GM12892 (cell line): ENCODE data around the gene SMAP2.

Experiments
- DNase-seq: peaks from one replicate; pipeline ENCODE4 v3.0.0; 2011; ENCODE audit not compliant: insufficient read length
- FAIRE-seq: peaks from 2 replicates; lab custom pipeline; 2011; peaks lifted over from hg19 to GRCh38; lab: Jason Lieb, UNC
- POLR2A ChIP-seq: IDR thresholded peaks from 2 replicates; pipeline ENCODE4 v1.6.1; 2011; ENCODE audit warnings: low read depth, low read length, control low read depth
- POLR2AphosphoS5 ChIP-seq: IDR thresholded peaks from 2 replicates; pipeline ENCODE4 v1.6.1; 2011; ENCODE audit warnings: low read depth, low read length, control low read depth
- TAF1 ChIP-seq: IDR thresholded peaks from 2 replicates; pipeline ENCODE4 v1.6.1; 2011; ENCODE audit warnings: low read depth, mild to moderate bottlenecking, control low read depth, low read length, borderline replicate concordance

Gene SMAP2

DNA sequence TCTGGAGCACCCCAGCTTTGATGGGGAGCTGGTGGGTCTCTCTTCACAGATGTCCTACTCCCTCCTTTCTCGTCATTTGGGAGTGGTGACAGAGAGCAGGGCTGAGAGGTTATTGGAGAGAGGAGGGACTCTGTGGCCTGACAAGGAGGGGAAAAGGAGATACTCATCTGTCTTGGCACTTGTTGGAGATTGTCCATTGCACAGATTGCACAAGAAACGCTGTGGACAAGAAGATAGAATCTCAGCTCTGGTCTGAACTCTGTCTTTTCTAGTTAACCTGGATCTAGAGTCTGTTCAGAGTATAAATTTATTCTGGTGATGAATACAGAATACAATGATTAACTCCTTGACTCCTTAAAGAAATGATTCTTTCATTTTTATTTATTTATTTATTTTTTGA is 22.4 kb upstream of the SMAP2 start:
- TF ChIP-seq POLR2AphosphoS5 (no peak), TAF1 (no peak), POLR2A (no peak)
- FAIRE-seq (no peak), DNase-seq (no peak)

DNA sequence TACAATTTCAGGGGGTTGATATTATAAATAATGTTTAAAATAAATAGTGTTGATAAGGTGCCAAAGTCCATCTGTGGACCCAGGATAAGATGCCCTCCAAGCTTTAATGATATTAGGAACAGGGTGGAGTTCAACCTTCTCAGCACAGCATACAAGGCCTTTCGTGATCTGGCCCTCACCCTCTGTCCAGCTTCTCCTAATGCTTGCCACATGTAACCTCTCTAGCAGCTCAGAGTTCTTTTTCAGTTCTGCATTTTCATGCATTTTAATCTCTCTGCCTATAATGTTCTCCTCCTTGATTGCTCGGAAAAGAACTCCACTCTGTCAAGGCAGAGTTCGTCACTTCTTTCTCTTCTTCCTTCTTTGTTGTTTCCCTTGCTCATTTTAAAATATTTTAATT is 21.4 kb upstream of the SMAP2 start:
- DNase-seq, result no peak
- peak; percentile 64 for FAIRE-seq
- TF ChIP-seq POLR2A (no peak), POLR2AphosphoS5 (no peak), TAF1 (no peak)

DNA sequence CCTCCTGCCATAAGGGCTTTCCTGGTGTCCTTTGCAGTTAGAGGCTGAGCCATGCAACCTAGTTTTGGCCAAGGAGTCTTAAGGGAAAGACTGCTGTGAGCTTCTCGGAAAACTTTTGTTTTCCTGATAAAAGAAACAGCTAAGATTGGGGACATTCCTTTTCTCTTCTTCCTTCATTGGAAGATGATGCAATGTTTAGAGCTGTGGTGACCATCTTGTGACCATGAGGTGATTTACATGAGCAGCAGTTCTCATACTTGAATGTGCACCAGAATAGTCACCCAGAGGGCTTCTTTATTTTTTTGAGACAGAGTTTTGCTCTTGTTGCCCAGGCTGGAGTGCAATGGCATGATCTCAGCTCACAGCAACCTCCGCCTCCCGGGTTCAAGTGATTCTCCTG is 20.4 kb upstream of the SMAP2 start:
- TF ChIP-seq POLR2A, result no peak
- TF ChIP-seq TAF1, result no peak
- TF ChIP-seq POLR2AphosphoS5, result no peak
- DNase-seq (no peak), FAIRE-seq (no peak)

DNA sequence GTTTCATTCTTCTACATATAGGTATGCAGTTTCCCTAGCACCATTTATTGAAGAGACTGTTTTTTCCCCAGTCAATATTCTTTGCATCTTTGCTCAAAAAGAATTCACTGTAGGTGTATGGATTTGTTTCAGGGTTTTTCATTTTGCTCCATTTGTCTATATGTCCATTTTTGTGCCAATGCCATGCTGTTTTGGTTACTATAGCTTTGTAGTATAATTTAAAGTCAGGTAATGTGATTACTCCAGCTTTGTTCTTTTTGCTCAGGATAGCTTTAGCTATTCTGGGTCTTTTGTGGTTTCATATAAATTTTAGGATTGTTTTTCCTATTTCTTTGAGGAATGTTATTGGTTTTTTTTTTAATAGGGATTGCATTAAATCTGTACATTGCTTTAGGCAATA is 15.9 kb upstream of the SMAP2 start:
- FAIRE-seq (no peak), DNase-seq (no peak)
- TF ChIP-seq POLR2AphosphoS5 (no peak), TAF1 (no peak), POLR2A (no peak)

DNA sequence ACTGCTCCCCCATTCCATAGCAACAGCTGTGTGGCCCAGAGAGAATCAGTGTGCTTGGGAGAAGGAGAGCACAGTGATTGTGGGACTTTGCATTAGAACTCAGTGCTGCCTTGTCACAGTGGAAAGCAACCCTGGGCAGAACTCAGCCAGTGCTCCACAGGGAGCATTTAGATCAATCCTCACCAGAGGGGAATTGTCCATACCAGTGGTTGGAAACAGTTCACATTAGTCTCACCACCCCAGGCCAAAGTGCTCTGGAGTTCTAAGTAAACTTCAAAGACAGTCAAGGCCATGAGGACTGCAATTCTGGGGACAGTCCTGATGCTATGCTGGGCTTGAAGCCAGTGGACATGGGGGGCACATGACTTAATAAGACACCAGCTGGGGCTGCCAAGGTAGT is 12.9 kb upstream of the SMAP2 start:
- DNase-seq, result no peak
- peak; percentile 66 for FAIRE-seq
- no peak for TF ChIP-seq POLR2A
- no peak for TF ChIP-seq TAF1
- TF ChIP-seq POLR2AphosphoS5, result no peak

DNA sequence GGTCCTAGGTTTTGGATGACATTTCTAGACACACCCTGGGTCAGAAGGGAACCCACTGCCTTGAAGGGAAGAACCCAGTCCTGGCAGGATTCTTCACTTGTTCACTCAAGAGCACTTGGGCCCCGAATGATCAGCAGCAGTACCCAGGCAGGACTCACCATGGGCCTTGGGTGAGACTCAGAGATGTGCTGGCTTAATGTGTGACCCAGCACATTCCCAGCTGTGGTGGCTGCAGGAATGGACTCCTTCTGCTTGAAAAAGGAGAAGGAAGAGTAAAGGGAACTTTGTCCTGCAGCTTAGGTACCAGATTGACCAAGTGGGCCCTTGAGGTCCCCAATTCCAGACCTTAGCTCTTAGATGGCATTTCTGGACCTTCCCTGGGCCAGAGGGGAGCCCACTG is 12.3 kb upstream of the SMAP2 start:
- FAIRE-seq (no peak), DNase-seq (no peak)
- TF ChIP-seq TAF1 (no peak), POLR2A (no peak)

DNA sequence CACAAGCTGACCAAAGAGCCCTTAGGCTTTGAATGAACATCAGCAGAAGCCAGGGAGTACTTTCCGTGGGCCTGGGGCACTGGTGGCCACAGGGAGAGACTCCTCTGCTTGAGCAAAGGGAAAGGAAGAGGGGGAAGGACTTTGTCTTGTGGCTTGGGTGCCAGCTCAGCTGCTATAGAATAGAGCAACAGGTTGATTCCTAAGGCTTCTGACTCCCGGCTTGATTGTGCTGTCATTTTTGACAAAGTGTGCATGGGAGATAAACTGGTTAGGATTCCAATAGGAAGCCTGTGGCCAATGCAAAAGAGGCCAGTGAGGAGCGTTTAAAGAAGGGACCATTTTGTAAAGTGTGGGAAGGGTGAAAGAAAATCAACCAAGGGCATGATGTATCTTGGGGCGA is 11.9 kb upstream of the SMAP2 start:
- FAIRE-seq, result no peak
- no peak for TF ChIP-seq POLR2AphosphoS5
- no peak for TF ChIP-seq TAF1
- no peak for TF ChIP-seq POLR2A
- DNase-seq, result no peak

DNA sequence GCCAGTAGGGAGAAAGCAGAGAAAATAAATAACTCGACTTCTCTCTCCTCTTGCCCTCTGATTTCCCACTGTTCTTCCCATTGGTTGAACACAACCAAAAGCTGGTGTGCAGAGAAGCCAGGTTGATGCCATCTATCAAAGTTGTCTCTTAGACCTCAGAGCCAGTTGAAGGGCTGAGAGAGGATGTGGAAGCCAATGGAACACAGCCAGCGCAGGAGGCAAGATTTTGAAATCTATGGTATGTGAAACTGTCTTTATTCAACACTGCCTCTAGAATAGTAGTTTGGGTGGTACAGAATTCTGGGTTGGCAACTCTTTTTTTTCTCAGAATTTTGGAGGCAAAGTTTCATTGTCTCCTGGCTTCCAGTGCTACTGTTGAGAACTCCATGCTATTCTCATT is 11.3 kb upstream of the SMAP2 start:
- DNase-seq, result no peak
- FAIRE-seq, result no peak
- TF ChIP-seq TAF1 (no peak), POLR2AphosphoS5 (no peak), POLR2A (no peak)

DNA sequence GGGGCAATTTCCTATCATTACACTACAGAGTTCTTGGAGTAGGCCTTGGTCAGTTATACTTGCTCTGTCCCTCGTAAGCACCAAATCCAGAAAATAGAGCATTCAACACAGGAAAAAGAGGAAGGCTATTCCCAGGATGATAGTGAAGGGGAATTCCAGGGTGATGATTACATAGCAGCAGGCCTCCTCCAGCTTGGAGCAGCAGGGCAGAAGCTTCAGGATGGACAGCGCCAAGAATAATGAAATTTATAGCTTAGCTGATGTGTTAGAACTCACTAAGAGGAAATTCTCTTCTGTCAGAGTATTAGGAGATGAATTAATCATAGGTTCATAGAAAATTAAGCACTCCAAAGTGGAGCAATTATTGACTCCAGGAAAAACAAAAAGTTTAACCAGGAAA is 10.8 kb upstream of the SMAP2 start:
- FAIRE-seq, result no peak
- DNase-seq, result no peak
- no peak for TF ChIP-seq TAF1
- no peak for TF ChIP-seq POLR2A
- TF ChIP-seq POLR2AphosphoS5, result no peak

DNA sequence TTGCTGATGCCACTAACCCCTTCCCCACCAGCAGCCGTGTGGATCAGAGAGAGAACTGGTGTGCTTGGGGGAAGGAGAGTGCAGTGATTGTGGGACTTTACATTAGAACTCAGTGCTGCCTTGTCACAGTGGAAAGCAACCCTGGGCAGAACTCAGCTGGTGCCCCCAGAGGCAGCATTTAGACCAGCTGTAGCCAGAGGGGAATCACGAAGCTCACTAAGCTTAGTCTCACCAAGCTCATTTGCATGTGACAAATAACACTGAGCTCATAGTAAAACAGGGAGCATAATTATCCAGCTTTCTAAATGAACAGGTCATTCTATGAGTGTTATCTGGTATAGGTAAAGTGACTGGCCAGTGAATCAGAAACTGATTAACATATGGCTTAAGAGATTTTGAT is 9.8 kb upstream of the SMAP2 start:
- FAIRE-seq, result peak; percentile 95
- DNase-seq, result no peak
- TF ChIP-seq POLR2AphosphoS5 (no peak), POLR2A (no peak), TAF1 (no peak)

DNA sequence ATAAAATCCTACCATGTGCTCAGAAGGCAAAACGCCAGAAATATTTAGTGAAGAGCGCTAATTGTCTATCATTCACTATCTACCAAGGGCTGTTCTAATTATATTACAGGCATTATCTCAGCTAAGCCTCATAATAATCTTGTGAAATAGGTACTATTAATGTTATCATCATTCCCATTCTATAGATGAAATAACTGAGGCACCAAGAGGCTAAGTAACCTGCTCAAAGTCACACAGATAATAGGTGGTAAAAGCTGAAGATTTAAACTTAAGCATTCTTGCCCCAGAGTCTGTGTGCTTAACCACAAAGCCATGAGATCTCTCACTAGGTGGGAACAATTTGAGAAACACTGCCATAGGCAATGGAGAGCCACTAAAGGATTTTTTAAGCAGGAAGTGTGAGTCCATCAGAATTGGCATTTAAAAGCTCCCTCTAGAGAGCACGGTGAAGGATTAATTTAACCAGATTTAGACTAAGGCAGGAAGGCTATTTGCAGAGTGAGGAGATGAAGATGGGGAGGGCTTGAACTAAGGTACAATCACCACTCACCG is 1.7 kb upstream of the SMAP2 start:
- TF ChIP-seq TAF1, result no peak
- TF ChIP-seq POLR2A, result no peak
- no peak for TF ChIP-seq POLR2AphosphoS5
- FAIRE-seq (no peak), DNase-seq (no peak)

DNA sequence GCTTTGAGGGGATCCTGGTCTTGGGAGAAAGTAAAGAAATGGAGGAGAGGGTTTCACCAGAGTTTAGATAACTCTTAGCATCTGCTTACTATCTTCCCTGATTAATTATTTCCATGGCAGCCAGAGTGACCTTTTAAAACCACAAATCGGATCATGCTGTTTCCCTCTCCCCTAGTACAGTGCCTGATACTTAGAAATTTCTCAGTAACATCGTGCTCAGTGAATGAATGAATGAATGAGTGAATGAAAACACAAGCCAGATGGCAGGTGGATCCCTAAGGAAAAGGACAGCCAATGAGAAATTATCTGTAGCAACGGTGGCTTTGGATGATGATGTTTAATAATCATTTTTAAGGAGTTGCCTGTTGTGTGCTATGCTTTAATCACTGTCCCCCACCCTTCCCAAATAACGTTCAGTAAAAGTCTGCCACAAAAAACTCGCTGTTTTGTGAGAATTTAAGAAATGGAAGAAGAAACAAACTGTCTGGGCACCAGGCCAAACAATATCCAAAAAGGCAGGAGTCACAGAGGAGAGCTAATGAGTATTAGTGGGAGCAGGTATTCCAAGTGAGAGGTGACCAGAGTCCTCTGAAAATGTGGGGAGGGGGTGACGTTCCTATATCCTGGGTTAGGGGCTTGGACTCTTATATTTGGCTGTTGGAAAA is 737 bp upstream of the SMAP2 start:
- DNase-seq, result no peak
- TF ChIP-seq TAF1 (no peak), POLR2AphosphoS5 (no peak), POLR2A (no peak)
- FAIRE-seq, result no peak
